GM12878 (cell line): ENCODE measurements around the gene TIGAR. TPM values are rescaled to one million over a fixed set of nuclear protein-coding genes. Genes with fewer than 3 reads are reported as not detected.

ENCODE experiments used
- MLLT1 ChIP-seq: fragments of 450-650 bp; IDR thresholded peaks from 2 replicates; pipeline ENCODE4 v1.6.1; 2016; ENCODE audit warnings: mild to moderate bottlenecking
- SKIL ChIP-seq: fragments of 450-650 bp; IDR thresholded peaks from 2 replicates; pipeline ENCODE4 v1.6.1; 2017; ENCODE audit warnings: mild to moderate bottlenecking, low read depth, inconsistent platforms; ENCODE audit not compliant: poor library complexity, severe bottlenecking
- TCF12 ChIP-seq: IDR thresholded peaks from 2 replicates; pipeline ENCODE4 v1.6.1; 2011; ENCODE audit warnings: low read depth, mild to moderate bottlenecking, low read length
- ZBTB40 ChIP-seq: fragments of 450-650 bp; IDR thresholded peaks from 2 replicates; pipeline ENCODE4 v1.6.1; 2016; ENCODE audit warnings: mild to moderate bottlenecking, moderate library complexity, borderline replicate concordance
- polyA plus RNA-seq, 11 experiments: library from polyadenylated mRNA; depleted of rRNA in 4 of 11; unstranded in 6 of 11; stranded (reverse) in 5 of 11; fragments of >200 nt; fragmentation: Nextera tagmentation in 4 of 11; fragmentation: Illumina TruSeq in 1 of 11; extraction: Ambion mirVana in 4 of 11; extraction: Trizol in 1 of 11; gene quantifications; 1 replicate in 1 of 11; 2 replicates in 10 of 11; pipeline versions ENCODE4 v1.2.1 to v1.2.3, GENCODE V29; 2011 to 2016; ENCODE audit warnings: inconsistent platforms in 2 of 11, missing spikeins in 2 of 11, low read depth in 1 of 11
- total RNA-seq, 4 experiments: library from RNA; depleted of rRNA in 3 of 4; stranded (reverse); fragments of >200 nt in 3 of 4; fragmentation: Illumina TruSeq in 1 of 4; extraction: Trizol in 1 of 4; gene quantifications; 2 replicates each; pipeline versions ENCODE4 v1.2.1 to v1.2.3, GENCODE V29; 2013 to 2021

The TIGAR gene
- total and polyA plus RNA-seq, 10 of the 15 experiments (the other 5 are each of a cell fraction or from before 2014, with no cell fraction given) = 7.6 to 45.7 (median 16.5) TPM

GRCh38 chr12:4302881-4303280 lies 18.1 kb upstream of the TIGAR start (continued):
- TF ChIP-seq ZBTB40 (no peak), SKIL (no peak), MLLT1 (no peak), TCF12 (no peak)
